H1 (cell line): ENCODE results near the gene MTCL3.

Experiments
- CEBPB ChIP-seq: IDR thresholded peaks from 2 replicates; pipeline ENCODE4 v1.6.1; 2012; ENCODE audit warnings: low read depth, low read length
- EZH2 ChIP-seq: fragments of 200-600 bp; sonication (generic); IDR thresholded peaks from 2 replicates; pipeline ENCODE4 v1.7.1; 2012; ENCODE audit warnings: low read depth, mild to moderate bottlenecking, moderate library complexity, low read length, inconsistent platforms; ENCODE audit not compliant: severe bottlenecking
- GABPA ChIP-seq: IDR thresholded peaks from 2 replicates; pipeline ENCODE4 v1.6.1; 2011; ENCODE audit warnings: mild to moderate bottlenecking, low read length, moderate library complexity, borderline replicate concordance; ENCODE audit not compliant: insufficient read depth
- POLR2A ChIP-seq, 2 experiments: IDR thresholded peaks; 1 replicate in 1 of 2; 2 replicates in 1 of 2; pipeline ENCODE4 v1.6.1; 2011; ENCODE audit warnings: low read depth in 2 of 2, low read length in 2 of 2, mild to moderate bottlenecking in 2 of 2; ENCODE audit errors: control extremely low read depth in 1 of 2
- TBP ChIP-seq: IDR thresholded peaks from 2 replicates; pipeline ENCODE4 v1.6.1; 2011; ENCODE audit warnings: low read depth, low read length, improper control_type of control experiment
- TF ChIP-seq, protein P1 (sequence below): IDR thresholded peaks from 2 replicates; pipeline ENCODE4 v1.6.1; 2012; ENCODE audit warnings: inconsistent platforms
- TF ChIP-seq, protein P2 (sequence below): IDR thresholded peaks from 2 replicates; pipeline ENCODE4 v1.6.1; 2012; ENCODE audit warnings: inconsistent platforms
- TF ChIP-seq, protein P3 (sequence below): fragments of 300-600 bp; sonication (generic); IDR thresholded peaks from 2 replicates; pipeline ENCODE4 v1.7.1; 2012; ENCODE audit warnings: low read length, moderate library complexity, mild to moderate bottlenecking, inconsistent platforms; ENCODE audit not compliant: insufficient replicate concordance
- TF ChIP-seq, protein P4 (sequence below): IDR thresholded peaks from 2 replicates; pipeline ENCODE4 v1.6.1; 2011; ENCODE audit warnings: low read length, improper control_type of control experiment

Gene MTCL3

DNA sequence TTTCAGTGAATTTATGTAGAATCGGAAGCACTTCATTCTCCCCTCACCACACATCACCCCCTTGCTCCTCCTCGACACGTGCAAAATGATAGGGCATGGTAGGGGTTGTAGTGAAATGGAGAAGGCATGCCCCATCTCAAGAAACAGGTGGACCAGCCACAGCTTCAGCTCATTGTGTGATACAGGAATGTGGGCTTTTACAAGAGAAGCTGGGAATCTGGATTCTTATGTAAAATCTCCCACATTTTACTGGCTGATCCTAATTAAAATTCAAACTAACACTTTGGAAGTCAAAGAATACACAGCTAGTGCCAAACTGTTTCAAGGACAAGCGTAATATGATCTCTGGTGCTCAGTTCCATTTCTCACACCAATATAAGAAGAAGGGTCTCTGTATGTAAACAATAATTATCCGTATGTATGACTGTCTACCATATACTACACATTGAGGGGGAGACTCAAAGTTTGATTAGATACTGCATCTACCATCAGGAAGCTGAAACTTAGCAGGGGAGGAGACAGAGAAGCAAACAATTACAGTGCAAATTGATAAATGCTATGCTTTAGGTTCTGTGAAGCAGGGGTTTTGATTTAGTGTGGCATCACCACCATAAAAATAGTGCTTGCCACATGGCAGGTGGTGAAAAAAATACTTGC lies 35.6 kb downstream of the MTCL3 start (continued):
- TF ChIP-seq EZH2 = no peak
- peak in 1 of 2 experiments; percentile 77; a peak in 2 of 3 replicates for TF ChIP-seq POLR2A (IDR thresholded peaks at IDR 0.05; ENCODE audit: control extremely low read depth in 1 of 2, low read depth in 2 of 2, low read length in 2 of 2)
- no peak for TF ChIP-seq CEBPB
- TF ChIP-seq, protein P1, sequence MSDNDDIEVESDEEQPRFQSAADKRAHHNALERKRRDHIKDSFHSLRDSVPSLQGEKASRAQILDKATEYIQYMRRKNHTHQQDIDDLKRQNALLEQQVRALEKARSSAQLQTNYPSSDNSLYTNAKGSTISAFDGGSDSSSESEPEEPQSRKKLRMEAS = peak; percentile 97
- TF ChIP-seq, protein P2, sequence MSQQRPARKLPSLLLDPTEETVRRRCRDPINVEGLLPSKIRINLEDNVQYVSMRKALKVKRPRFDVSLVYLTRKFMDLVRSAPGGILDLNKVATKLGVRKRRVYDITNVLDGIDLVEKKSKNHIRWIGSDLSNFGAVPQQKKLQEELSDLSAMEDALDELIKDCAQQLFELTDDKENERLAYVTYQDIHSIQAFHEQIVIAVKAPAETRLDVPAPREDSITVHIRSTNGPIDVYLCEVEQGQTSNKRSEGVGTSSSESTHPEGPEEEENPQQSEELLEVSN = peak; percentile 79; the same call in 1 of the 2 replicates
- TF ChIP-seq, protein P3, sequence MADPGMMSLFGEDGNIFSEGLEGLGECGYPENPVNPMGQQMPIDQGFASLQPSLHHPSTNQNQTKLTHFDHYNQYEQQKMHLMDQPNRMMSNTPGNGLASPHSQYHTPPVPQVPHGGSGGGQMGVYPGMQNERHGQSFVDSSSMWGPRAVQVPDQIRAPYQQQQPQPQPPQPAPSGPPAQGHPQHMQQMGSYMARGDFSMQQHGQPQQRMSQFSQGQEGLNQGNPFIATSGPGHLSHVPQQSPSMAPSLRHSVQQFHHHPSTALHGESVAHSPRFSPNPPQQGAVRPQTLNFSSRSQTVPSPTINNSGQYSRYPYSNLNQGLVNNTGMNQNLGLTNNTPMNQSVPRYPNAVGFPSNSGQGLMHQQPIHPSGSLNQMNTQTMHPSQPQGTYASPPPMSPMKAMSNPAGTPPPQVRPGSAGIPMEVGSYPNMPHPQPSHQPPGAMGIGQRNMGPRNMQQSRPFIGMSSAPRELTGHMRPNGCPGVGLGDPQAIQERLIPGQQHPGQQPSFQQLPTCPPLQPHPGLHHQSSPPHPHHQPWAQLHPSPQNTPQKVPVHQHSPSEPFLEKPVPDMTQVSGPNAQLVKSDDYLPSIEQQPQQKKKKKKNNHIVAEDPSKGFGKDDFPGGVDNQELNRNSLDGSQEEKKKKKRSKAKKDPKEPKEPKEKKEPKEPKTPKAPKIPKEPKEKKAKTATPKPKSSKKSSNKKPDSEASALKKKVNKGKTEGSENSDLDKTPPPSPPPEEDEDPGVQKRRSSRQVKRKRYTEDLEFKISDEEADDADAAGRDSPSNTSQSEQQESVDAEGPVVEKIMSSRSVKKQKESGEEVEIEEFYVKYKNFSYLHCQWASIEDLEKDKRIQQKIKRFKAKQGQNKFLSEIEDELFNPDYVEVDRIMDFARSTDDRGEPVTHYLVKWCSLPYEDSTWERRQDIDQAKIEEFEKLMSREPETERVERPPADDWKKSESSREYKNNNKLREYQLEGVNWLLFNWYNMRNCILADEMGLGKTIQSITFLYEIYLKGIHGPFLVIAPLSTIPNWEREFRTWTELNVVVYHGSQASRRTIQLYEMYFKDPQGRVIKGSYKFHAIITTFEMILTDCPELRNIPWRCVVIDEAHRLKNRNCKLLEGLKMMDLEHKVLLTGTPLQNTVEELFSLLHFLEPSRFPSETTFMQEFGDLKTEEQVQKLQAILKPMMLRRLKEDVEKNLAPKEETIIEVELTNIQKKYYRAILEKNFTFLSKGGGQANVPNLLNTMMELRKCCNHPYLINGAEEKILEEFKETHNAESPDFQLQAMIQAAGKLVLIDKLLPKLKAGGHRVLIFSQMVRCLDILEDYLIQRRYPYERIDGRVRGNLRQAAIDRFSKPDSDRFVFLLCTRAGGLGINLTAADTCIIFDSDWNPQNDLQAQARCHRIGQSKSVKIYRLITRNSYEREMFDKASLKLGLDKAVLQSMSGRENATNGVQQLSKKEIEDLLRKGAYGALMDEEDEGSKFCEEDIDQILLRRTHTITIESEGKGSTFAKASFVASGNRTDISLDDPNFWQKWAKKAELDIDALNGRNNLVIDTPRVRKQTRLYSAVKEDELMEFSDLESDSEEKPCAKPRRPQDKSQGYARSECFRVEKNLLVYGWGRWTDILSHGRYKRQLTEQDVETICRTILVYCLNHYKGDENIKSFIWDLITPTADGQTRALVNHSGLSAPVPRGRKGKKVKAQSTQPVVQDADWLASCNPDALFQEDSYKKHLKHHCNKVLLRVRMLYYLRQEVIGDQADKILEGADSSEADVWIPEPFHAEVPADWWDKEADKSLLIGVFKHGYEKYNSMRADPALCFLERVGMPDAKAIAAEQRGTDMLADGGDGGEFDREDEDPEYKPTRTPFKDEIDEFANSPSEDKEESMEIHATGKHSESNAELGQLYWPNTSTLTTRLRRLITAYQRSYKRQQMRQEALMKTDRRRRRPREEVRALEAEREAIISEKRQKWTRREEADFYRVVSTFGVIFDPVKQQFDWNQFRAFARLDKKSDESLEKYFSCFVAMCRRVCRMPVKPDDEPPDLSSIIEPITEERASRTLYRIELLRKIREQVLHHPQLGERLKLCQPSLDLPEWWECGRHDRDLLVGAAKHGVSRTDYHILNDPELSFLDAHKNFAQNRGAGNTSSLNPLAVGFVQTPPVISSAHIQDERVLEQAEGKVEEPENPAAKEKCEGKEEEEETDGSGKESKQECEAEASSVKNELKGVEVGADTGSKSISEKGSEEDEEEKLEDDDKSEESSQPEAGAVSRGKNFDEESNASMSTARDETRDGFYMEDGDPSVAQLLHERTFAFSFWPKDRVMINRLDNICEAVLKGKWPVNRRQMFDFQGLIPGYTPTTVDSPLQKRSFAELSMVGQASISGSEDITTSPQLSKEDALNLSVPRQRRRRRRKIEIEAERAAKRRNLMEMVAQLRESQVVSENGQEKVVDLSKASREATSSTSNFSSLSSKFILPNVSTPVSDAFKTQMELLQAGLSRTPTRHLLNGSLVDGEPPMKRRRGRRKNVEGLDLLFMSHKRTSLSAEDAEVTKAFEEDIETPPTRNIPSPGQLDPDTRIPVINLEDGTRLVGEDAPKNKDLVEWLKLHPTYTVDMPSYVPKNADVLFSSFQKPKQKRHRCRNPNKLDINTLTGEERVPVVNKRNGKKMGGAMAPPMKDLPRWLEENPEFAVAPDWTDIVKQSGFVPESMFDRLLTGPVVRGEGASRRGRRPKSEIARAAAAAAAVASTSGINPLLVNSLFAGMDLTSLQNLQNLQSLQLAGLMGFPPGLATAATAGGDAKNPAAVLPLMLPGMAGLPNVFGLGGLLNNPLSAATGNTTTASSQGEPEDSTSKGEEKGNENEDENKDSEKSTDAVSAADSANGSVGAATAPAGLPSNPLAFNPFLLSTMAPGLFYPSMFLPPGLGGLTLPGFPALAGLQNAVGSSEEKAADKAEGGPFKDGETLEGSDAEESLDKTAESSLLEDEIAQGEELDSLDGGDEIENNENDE = peak; percentile 87
- no peak for TF ChIP-seq GABPA
- peak; percentile 50; the same call in 1 of the 2 replicates for TF ChIP-seq TBP
- TF ChIP-seq, protein P4, sequence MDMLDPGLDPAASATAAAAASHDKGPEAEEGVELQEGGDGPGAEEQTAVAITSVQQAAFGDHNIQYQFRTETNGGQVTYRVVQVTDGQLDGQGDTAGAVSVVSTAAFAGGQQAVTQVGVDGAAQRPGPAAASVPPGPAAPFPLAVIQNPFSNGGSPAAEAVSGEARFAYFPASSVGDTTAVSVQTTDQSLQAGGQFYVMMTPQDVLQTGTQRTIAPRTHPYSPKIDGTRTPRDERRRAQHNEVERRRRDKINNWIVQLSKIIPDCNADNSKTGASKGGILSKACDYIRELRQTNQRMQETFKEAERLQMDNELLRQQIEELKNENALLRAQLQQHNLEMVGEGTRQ = no peak
